GM23338 (cell line): ENCODE data around the gene LYL1. TPM values are rescaled to one million over a fixed set of nuclear protein-coding genes. Genes with fewer than 3 reads are reported as not detected.

ENCODE experiments used
- CREB1 ChIP-seq: fragments of 250-450 bp; sonication (Bioruptor Pico); IDR thresholded peaks from 2 replicates; pipeline ENCODE4 v1.5.0; 2020; ENCODE audit warnings: low read depth, mild to moderate bottlenecking, moderate library complexity
- CTCF ChIP-seq, 2 experiments: fragments of 200-600 bp in 1 of 2; sonication (generic) in 1 of 2; conservative IDR thresholded peaks; 2 replicates each; pipeline versions ENCODE4 v1.5.1 to v1.6.1; 2016 to 2017; ENCODE audit warnings: antibody characterized with exemption in 2 of 2, low read depth in 2 of 2, mild to moderate bottlenecking in 2 of 2, moderate library complexity in 1 of 2
- ETS1 ChIP-seq: IDR thresholded peaks from 2 replicates; pipeline ENCODE4 v1.6.1; 2016; ENCODE audit warnings: antibody characterized with exemption
- EZH2 ChIP-seq: fragments of 200-600 bp; sonication (generic); IDR thresholded peaks from one replicate; pipeline ENCODE4 v1.8.0; 2017; ENCODE audit warnings: antibody characterized with exemption, mild to moderate bottlenecking, low read depth; ENCODE audit not compliant: unreplicated experiment
- EZH2phosphoT487 ChIP-seq: fragments of 200-600 bp; sonication (generic); IDR thresholded peaks from one replicate; pipeline ENCODE4 v1.8.1; 2018; ENCODE audit warnings: antibody characterized with exemption; ENCODE audit not compliant: unreplicated experiment
- NANOG ChIP-seq: IDR thresholded peaks from 2 replicates; pipeline ENCODE4 v1.6.1; 2016; ENCODE audit warnings: antibody characterized with exemption, borderline replicate concordance
- POLR2AphosphoS5 ChIP-seq: IDR thresholded peaks from 2 replicates; pipeline ENCODE4 v1.6.1; 2016; ENCODE audit warnings: antibody characterized with exemption, low read depth
- STAT1 ChIP-seq: IDR thresholded peaks from one replicate; pipeline ENCODE4 v1.6.1; 2016; ENCODE audit warnings: antibody characterized with exemption; ENCODE audit not compliant: unreplicated experiment
- ZNF331 ChIP-seq: fragments of 250-450 bp; sonication (Bioruptor Pico); IDR thresholded peaks from 2 replicates; pipeline ENCODE4 v1.5.0; 2020; ENCODE audit warnings: low read depth, mild to moderate bottlenecking, moderate library complexity
- polyA plus RNA-seq: library from polyadenylated mRNA; unstranded; fragments of >200 nt; fragmentation: Nextera tagmentation; extraction: Ambion mirVana; gene quantifications from 2 replicates; pipeline ENCODE4 v1.2.1, GENCODE V29; 2016
- total RNA-seq: library from RNA; depleted of rRNA; stranded (reverse); fragments of >200 nt; shearing (Covaris generic); gene quantifications from 2 replicates; pipeline ENCODE4 v1.2.3, GENCODE V29; 2014
- TF ChIP-seq, protein P1 (sequence below): fragments of 250-450 bp; sonication (Bioruptor Pico); IDR thresholded peaks from 2 replicates; pipeline ENCODE4 v1.5.0; 2020; ENCODE audit warnings: mild to moderate bottlenecking, moderate library complexity

Gene LYL1
- total and polyA plus RNA-seq, 2 experiments from 2014 or later = 1.2 to 2.2 TPM

- TF ChIP-seq, protein P1, sequence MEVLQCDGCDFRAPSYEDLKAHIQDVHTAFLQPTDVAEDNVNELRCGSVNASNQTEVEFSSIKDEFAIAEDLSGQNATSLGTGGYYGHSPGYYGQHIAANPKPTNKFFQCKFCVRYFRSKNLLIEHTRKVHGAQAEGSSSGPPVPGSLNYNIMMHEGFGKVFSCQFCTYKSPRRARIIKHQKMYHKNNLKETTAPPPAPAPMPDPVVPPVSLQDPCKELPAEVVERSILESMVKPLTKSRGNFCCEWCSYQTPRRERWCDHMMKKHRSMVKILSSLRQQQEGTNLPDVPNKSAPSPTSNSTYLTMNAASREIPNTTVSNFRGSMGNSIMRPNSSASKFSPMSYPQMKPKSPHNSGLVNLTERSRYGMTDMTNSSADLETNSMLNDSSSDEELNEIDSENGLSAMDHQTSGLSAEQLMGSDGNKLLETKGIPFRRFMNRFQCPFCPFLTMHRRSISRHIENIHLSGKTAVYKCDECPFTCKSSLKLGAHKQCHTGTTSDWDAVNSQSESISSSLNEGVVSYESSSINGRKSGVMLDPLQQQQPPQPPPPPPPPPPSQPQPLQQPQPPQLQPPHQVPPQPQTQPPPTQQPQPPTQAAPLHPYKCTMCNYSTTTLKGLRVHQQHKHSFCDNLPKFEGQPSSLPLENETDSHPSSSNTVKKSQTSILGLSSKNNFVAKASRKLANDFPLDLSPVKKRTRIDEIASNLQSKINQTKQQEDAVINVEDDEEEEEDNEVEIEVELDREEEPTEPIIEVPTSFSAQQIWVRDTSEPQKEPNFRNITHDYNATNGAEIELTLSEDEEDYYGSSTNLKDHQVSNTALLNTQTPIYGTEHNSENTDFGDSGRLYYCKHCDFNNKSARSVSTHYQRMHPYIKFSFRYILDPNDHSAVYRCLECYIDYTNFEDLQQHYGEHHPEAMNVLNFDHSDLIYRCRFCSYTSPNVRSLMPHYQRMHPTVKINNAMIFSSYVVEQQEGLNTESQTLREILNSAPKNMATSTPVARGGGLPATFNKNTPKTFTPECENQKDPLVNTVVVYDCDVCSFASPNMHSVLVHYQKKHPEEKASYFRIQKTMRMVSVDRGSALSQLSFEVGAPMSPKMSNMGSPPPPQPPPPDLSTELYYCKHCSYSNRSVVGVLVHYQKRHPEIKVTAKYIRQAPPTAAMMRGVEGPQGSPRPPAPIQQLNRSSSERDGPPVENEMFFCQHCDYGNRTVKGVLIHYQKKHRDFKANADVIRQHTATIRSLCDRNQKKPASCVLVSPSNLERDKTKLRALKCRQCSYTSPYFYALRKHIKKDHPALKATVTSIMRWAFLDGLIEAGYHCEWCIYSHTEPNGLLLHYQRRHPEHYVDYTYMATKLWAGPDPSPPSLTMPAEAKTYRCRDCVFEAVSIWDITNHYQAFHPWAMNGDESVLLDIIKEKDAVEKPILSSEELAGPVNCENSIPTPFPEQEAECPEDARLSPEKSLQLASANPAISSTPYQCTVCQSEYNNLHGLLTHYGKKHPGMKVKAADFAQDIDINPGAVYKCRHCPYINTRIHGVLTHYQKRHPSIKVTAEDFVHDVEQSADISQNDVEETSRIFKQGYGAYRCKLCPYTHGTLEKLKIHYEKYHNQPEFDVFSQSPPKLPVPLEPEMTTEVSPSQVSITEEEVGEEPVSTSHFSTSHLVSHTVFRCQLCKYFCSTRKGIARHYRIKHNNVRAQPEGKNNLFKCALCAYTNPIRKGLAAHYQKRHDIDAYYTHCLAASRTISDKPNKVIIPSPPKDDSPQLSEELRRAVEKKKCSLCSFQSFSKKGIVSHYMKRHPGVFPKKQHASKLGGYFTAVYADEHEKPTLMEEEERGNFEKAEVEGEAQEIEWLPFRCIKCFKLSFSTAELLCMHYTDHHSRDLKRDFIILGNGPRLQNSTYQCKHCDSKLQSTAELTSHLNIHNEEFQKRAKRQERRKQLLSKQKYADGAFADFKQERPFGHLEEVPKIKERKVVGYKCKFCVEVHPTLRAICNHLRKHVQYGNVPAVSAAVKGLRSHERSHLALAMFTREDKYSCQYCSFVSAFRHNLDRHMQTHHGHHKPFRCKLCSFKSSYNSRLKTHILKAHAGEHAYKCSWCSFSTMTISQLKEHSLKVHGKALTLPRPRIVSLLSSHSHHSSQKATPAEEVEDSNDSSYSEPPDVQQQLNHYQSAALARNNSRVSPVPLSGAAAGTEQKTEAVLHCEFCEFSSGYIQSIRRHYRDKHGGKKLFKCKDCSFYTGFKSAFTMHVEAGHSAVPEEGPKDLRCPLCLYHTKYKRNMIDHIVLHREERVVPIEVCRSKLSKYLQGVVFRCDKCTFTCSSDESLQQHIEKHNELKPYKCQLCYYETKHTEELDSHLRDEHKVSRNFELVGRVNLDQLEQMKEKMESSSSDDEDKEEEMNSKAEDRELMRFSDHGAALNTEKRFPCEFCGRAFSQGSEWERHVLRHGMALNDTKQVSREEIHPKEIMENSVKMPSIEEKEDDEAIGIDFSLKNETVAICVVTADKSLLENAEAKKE = no peak
- TF ChIP-seq ZNF331 (CRISPR knock-in tag) = no peak
- no peak for TF ChIP-seq CREB1 (CRISPR knock-in tag)
- no peak for TF ChIP-seq ETS1
- no peak for TF ChIP-seq EZH2
- no peak for TF ChIP-seq POLR2AphosphoS5
- no peak for TF ChIP-seq EZH2phosphoT487
- no peak for TF ChIP-seq NANOG
- no peak for TF ChIP-seq STAT1
- TF ChIP-seq CTCF (conservative IDR thresholded peaks at IDR 0.05; ENCODE audit: low read depth in 2 of 2) = no peak
Observed at GRCh38 chr19:13119627-13120026, 17.0 kb upstream of the LYL1 start (continued).
